Esophagus muscularis mucosa (tissue), 4 donors: ENCODE results near the gene NPBWR2.

Experiments
- EP300 ChIP-seq: sonication (generic); formaldehyde crosslinking; IDR thresholded peaks from one replicate; pipeline ENCODE4 v1.6.1; 2017; ENCODE audit warnings: antibody characterized with exemption
- POLR2A ChIP-seq: fragments of 450-650 bp; IDR thresholded peaks from one replicate; pipeline ENCODE4 v1.6.1; 2017; ENCODE audit warnings: antibody characterized with exemption, moderate library complexity, mild to moderate bottlenecking, low read depth
- TF ChIP-seq, protein P1 (sequence below), 3 experiments: fragments of 200-600 bp in 2 of 3; fragments of 450-650 bp in 1 of 3; sonication (generic) in 2 of 3; IDR thresholded peaks; one replicate each; pipeline ENCODE4 v1.5.1; 2017 to 2019; ENCODE audit warnings: antibody characterized with exemption in 3 of 3, mild to moderate bottlenecking in 2 of 3, moderate library complexity in 1 of 3

GRCh38 chr20:64148581-64148980 is 41.2 kb upstream of the NPBWR2 start:
- TF ChIP-seq, protein P1, sequence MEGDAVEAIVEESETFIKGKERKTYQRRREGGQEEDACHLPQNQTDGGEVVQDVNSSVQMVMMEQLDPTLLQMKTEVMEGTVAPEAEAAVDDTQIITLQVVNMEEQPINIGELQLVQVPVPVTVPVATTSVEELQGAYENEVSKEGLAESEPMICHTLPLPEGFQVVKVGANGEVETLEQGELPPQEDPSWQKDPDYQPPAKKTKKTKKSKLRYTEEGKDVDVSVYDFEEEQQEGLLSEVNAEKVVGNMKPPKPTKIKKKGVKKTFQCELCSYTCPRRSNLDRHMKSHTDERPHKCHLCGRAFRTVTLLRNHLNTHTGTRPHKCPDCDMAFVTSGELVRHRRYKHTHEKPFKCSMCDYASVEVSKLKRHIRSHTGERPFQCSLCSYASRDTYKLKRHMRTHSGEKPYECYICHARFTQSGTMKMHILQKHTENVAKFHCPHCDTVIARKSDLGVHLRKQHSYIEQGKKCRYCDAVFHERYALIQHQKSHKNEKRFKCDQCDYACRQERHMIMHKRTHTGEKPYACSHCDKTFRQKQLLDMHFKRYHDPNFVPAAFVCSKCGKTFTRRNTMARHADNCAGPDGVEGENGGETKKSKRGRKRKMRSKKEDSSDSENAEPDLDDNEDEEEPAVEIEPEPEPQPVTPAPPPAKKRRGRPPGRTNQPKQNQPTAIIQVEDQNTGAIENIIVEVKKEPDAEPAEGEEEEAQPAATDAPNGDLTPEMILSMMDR (IDR thresholded peaks at IDR 0.05), result no peak
- TF ChIP-seq EP300 (no peak), POLR2A (no peak)
